SK-N-DZ (cell line): ENCODE measurements around the gene MYBPC3.

Source experiments
- DNase-seq: peaks from one replicate; pipeline ENCODE4 v3.0.0-alpha.2; 2015; ENCODE audit warnings: low spot score

MYBPC3 gene

GRCh38 chr11:47384498-47384897, 32.0 kb upstream of the MYBPC3 start:
- no peak for DNase-seq

- no peak for DNase-seq
Measured at GRCh38 chr11:47383071-47383470, 30.6 kb upstream of the MYBPC3 start.

GRCh38 chr11:47380078-47380477, 27.6 kb upstream of the MYBPC3 start:
- DNase-seq, result no peak

DNA sequence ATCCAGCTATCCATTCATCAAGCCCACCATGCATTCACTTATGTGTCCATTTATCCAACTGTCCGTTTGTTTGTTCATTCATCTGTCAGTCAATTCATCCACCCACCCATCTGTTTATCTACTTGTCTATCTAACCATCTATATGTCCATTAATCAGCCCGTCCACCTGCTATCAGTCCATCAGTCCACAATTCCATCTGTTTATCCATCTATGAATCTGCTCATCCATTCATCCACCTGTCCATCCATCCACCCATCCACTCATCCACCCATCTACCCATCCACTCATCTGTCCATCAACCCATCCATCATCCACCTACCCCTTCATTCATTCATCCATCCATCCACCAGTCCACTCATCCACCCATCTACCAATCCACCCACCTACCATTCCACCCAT, 26.8 kb upstream of the MYBPC3 start:
- no peak for DNase-seq

- no peak for DNase-seq
Measured at GRCh38 chr11:47378836-47379170, 26.3 kb upstream of the MYBPC3 start.

GRCh38 chr11:47378010-47378835, 25.7 kb upstream of the MYBPC3 start, which contains the start of gene SPI1:
SPI1 (minus strand) TSS chr11:47378547; CDS start chr11:47378353, 194 bp downstream.
- no peak for DNase-seq

DNA sequence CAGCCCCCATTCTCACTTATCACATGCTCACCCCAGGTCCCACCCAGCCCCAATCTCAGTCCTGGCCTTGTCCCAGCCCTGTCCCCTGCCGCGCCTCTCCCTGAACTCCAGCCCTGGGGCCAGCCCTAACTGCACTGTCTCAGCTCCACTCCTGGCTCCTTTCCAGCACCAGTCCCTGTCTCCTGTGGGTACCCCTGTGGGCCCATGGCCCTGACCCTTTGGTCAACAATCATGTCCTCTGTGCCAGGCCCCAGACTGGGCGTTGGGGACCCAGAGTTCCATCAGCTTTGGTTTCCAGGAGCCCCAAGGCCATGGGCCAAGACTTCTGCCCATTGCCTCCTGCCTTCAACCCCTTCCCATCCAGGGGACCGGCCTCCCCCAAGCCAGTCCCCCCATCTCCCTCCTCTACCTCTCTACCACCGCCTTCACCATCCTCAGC, 25.1 kb upstream of the MYBPC3 start:
- no peak for DNase-seq

- no peak for DNase-seq
Measured at GRCh38 chr11:47376525-47377371, 24.2 kb upstream of the MYBPC3 start.

- no peak for DNase-seq
Measured at GRCh38 chr11:47376107-47376524, 23.6 kb upstream of the MYBPC3 start.

GRCh38 chr11:47375546-47376085, 23.1 kb upstream of the MYBPC3 start:
- DNase-seq, result no peak

DNA sequence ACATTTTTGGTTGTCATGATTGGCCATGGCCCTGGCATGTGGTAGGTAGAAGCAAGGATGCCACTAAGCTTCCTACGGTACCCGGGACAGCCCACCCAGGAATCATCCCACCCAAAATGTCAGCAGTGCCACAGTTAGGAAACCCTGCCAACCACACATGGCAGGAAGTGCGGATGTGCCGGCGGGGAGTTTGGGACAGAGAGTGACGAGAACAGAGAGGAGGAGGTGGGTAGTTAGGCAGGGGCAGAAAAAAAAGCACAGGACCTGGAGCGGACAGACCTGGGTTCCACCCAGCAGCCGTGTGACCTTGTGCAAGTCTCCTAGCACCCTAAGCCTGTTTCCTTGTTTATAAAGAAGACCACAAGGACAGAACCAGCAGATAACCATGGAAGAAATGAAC, 22.5 kb upstream of the MYBPC3 start:
- no peak for DNase-seq

GRCh38 chr11:47374720-47375019, 22.2 kb upstream of the MYBPC3 start:
- no peak for DNase-seq

- DNase-seq, result peak; percentile 71
Measured at GRCh38 chr11:47373876-47374719, 21.6 kb upstream of the MYBPC3 start.

GRCh38 chr11:47372422-47372821, 19.9 kb upstream of the MYBPC3 start:
- DNase-seq, result no peak

DNA sequence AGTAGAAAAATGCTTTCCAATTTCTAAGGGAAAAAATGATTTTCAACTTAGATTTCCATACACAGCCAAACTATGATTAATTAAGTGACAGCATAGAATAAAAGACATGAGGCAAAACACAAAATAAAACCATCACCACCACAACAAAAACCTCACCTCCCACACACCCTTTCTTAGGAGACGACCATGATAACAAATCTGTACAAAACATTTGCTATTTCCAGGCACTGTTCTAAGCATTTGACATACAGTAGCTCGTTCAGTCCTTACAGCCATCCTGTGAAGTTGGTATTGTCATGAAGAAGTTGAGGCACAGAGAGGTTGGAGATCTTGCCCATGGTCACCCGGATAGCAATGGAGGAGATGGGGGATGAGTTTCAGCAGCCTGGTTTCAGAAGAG, 17.2 kb upstream of the MYBPC3 start:
- DNase-seq, result no peak

GRCh38 chr11:47366020-47366490, 13.6 kb upstream of the MYBPC3 start:
- DNase-seq, result no peak

DNA sequence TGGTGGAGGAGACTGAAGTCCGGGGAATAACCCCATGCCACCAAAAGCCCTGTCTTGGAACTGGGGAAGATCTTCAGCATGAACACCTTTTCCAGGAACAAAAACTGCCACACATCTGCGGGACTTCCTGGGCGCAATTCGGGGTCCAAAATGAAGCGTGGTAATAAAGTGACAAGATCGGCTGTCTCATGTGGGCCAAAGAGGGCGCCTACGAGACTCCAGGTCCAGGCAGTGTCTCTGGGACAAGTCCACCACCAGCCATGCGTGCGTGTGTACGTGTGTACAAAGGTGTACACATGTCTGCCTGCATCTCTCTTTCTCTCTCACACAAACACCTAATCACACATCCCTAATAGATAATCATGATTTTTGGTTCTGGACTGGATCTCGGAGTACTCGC, 8.9 kb upstream of the MYBPC3 start:
- no peak for DNase-seq

- no peak for DNase-seq
Measured at GRCh38 chr11:47360341-47360740, 7.8 kb upstream of the MYBPC3 start.

DNA sequence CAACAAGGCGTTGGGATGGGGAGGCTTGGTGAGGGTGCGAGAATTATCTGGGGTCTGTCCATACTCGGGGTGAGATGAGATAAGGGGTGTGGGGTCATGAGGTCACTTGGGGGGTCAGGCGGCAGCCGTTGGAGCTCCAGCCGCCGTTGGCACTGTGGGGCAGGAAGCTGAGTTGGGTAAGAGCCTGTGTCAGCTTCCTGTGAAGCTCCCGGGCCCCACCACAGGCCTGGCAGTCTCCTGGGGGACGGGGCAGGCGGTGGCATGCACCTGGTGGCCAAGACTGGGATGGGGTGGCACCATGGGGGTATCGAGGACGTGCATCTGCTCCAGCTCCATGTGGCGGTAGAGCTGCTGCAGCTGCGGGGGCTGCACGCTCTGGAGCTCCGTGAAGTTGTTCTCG, 7.1 kb upstream of the MYBPC3 start:
- DNase-seq, result no peak

DNA sequence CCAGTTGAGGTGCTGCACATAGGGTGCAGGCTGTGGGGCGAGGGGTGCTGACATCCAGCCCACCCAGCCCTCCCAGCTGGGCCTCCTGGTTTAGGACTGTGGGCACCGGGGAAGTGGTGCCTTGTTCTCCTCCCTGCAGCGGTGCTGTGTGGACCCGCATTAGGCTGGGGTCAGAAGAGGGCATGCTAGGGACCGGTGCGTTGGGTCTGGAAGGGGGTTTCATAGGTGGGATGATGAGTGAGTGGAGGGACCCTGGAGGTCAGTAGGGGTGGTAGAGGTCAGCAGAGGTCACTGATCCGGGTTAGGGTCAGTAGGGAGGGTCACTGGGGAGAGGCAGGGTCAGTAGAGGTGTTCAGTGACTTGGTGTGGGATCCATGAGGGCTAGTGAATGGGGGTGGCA, 6.7 kb upstream of the MYBPC3 start:
- no peak for DNase-seq

- no peak for DNase-seq
Measured at GRCh38 chr11:47358731-47359051, 6.2 kb upstream of the MYBPC3 start.
